Thyroid gland (tissue), 4 donors: ENCODE data around the gene NACAD. TPM values are rescaled to one million over a fixed set of nuclear protein-coding genes. Genes with fewer than 3 reads are reported as not detected.

Experiments
- DNase-seq, 2 donors: peaks; one replicate each; pipeline ENCODE4 v3.0.0-alpha.2; 2019
- H3K27ac ChIP-seq, 3 donors: fragments of 200-600 bp; sonication (generic); 1 replicate in 2 of 3; 2 replicates in 1 of 3; pipeline ENCODE4 v1.5.1; 2016 to 2019; ENCODE audit warnings: mild to moderate bottlenecking in 1 of 3, moderate library complexity in 1 of 3
- H3K27me3 ChIP-seq: fragments of 200-600 bp; sonication (generic); one replicate; pipeline ENCODE4 v1.5.1; 2019
- H3K36me3 ChIP-seq, 2 donors: fragments of 200-600 bp; sonication (generic); one replicate each; pipeline ENCODE4 v1.5.1; 2016 to 2019
- H3K4me1 ChIP-seq, 2 donors: fragments of 200-600 bp; sonication (generic); one replicate each; pipeline ENCODE4 v1.5.1; 2017 to 2019
- H3K4me3 ChIP-seq, 3 donors: fragments of 200-600 bp; sonication (generic); replicated peaks in 1 of 3; 1 replicate in 2 of 3; 2 replicates in 1 of 3; pipeline ENCODE4 v1.5.1; 2016; ENCODE audit warnings: mild to moderate bottlenecking in 1 of 3
- H3K9me3 ChIP-seq: fragments of 200-600 bp; sonication (generic); one replicate; pipeline ENCODE4 v1.5.1; 2017
- POLR2A ChIP-seq, 2 donors: fragments of 450-650 bp; IDR thresholded peaks; one replicate each; pipeline ENCODE4 v1.6.1; 2017; ENCODE audit warnings: antibody characterized with exemption in 2 of 2, mild to moderate bottlenecking in 2 of 2, moderate library complexity in 1 of 2
- WGBS, 2 donors: methylation state at CpG; one replicate each; pipeline ENCODE4 v1.1.5; 2017; 5-methylcytosine and 5-hydroxymethylcytosine counted together
- intact Hi-C: fragments of 100-400 bp; cut with DNase I; formaldehyde crosslinking; loops from one replicate; pipeline ENCODE4 v1.15.1; 2023
- total RNA-seq, 4 donors: library from RNA; depleted of rRNA; stranded (reverse); fragments of >200 nt; gene quantifications; one replicate each; pipeline ENCODE4 v1.2.3, GENCODE V29; 2016
- TF ChIP-seq, protein P1 (sequence below), 6 experiments: fragments of 200-600 bp in 3 of 6; fragments of 450-650 bp in 3 of 6; sonication (generic) in 3 of 6; IDR thresholded peaks; one replicate each; pipeline ENCODE4 v1.5.1; 2016 to 2019; ENCODE audit warnings: antibody characterized with exemption in 6 of 6, mild to moderate bottlenecking in 2 of 6, inconsistent platforms in 1 of 6, moderate library complexity in 1 of 6

The NACAD gene
- total RNA-seq, 4 donors from 2014 or later, result 0.54 to 2.3 (median 0.88) TPM

DNA sequence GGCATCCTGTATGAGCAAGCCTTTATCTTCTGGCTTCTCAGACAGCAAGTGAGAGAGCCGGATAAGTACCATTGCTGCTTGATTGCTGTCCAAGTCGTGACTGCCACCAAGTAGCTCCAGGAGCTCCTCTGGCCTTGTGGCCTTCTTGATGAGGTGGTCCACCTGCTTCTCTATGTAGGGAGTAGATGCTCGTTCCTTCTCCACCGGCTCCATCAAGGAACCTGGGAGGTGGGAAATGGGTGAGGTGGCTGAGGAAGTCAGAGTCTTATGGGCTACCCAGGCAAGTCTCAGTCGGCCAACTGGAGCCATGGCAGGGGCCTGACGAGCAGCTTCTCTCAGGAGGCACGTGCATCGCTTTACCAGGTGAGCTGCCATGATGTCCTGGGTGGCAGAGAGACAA is 20.1 kb upstream of the NACAD start:
- no peaks in the 10 kb centered on the region for H3K9me3 ChIP-seq
- DNase-seq, result no peak
- H3K4me1 ChIP-seq, result peaks cover 5 to 15% of the 10 kb centered on the region in 2 donors
- H3K27me3 ChIP-seq, result no peaks in the 10 kb centered on the region
- 80 to 87% methylated on average over 8 of the region's 8 CpGs for WGBS, 2 donors
- intact Hi-C loops, result no loop called here
- H3K36me3 ChIP-seq, result peaks cover 46 to 51% of the 10 kb centered on the region in 2 donors
- H3K4me3 ChIP-seq, result no peak overlapping the region
- no peak for TF ChIP-seq POLR2A (IDR thresholded peaks at IDR 0.05)
- TF ChIP-seq, protein P1, sequence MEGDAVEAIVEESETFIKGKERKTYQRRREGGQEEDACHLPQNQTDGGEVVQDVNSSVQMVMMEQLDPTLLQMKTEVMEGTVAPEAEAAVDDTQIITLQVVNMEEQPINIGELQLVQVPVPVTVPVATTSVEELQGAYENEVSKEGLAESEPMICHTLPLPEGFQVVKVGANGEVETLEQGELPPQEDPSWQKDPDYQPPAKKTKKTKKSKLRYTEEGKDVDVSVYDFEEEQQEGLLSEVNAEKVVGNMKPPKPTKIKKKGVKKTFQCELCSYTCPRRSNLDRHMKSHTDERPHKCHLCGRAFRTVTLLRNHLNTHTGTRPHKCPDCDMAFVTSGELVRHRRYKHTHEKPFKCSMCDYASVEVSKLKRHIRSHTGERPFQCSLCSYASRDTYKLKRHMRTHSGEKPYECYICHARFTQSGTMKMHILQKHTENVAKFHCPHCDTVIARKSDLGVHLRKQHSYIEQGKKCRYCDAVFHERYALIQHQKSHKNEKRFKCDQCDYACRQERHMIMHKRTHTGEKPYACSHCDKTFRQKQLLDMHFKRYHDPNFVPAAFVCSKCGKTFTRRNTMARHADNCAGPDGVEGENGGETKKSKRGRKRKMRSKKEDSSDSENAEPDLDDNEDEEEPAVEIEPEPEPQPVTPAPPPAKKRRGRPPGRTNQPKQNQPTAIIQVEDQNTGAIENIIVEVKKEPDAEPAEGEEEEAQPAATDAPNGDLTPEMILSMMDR (IDR thresholded peaks at IDR 0.05), result no peak
- no peak overlapping the region for H3K27ac ChIP-seq

DNA sequence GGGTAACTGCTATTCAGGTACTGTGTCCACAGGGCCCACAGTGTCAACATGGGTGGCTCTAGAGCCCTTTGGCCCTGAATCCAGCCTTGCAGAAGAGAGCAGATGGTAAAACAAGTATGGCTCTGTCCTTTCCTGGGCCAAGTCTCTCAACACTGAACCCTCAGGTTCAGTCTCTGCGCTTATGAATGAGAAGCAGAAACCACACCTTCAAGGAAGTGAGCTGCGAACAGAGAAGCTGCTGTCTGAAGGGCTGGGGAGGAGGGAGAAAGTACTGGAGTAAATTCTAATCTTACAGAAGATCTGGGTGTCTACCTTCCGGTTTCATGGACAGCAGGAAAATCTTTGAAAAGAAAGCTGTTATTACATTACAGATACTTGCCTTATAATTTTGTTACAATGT is 18.6 kb upstream of the NACAD start:
- 81 to 88% methylated on average over 3 of the region's 3 CpGs for WGBS, 2 donors
- Histone ChIP-seq H3K27me3 (no peaks in the 10 kb centered on the region), H3K4me1 (peaks cover 4 to 13% of the 10 kb centered on the region in 2 donors), H3K36me3 (peaks cover 61 to 66% of the 10 kb centered on the region in 2 donors), H3K9me3 (no peaks in the 10 kb centered on the region), H3K27ac (no peak overlapping the region), H3K4me3 (no peak overlapping the region)
- DNase-seq, result no peak
- intact Hi-C loops, result no loop called here
- no peak for TF ChIP-seq POLR2A (IDR thresholded peaks at IDR 0.05)
- TF ChIP-seq, protein P1 (IDR thresholded peaks at IDR 0.05), result no peak

DNA sequence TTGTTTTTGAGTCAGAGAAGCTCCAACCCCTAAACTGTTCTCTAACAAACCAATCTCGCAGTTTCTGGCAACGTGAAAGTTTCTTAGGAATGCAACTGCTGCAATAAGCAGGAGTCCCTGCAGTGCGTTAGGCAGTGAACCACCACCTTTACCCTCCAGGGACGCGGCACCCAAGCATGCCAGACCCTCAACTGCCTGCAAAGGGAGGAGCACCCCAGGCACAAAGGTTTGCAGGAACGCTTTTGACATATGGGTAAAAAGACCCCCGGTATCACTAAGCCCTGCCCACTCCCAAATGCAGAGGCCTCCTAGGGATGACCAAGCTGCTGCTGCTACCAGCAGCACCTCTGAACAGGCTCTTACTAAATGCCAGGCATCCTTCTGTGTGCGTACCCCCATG is 18.1 kb upstream of the NACAD start:
- no peak for DNase-seq

DNA sequence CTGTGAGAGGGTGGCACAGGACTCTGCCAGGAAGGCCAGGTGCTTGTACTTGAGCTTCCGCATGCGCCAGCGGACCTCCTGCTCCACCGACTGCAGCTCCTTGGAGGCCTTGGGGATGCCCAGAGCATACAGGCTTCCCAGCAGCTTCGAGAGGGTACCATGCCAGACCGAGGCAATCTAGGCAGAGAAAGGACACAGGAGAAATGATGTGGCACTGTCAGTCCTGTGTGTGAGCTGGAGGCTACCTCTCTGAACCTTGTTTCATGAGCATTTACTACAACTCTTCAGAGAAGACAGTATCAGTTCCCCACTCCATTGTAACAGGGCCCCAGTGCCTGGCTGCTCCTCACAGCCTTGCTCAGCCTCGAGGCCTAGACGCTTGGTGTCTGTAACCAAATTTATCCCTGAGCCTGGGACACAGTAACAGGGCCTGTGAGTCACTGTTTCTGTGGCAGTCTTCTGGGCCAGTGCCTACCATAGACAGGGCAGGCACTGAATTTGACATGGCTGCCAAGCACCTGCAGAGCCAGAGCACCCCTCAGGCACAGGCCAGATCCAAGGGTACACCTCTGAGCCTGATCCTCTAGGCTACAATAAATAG is 16.9 kb upstream of the NACAD start:
- Histone ChIP-seq H3K27ac (no peak overlapping the region), H3K36me3 (peaks cover 78 to 83% of the 10 kb centered on the region in 2 donors), H3K4me1 (peaks cover 0 to 7% of the 10 kb centered on the region in 2 donors), H3K9me3 (no peaks in the 10 kb centered on the region), H3K27me3 (no peaks in the 10 kb centered on the region), H3K4me3 (no peak overlapping the region)
- DNase-seq, result no peak
- 95 to 100% methylated on average over 4 to 8 of the region's 8 CpGs for WGBS, 2 donors
- TF ChIP-seq POLR2A (IDR thresholded peaks at IDR 0.05), result no peak
- TF ChIP-seq, protein P1 (IDR thresholded peaks at IDR 0.05), result no peak
- intact Hi-C loops, result no loop called here

More for the DNA sequence above, 18.1 kb upstream of the NACAD start:
- TF ChIP-seq POLR2A (IDR thresholded peaks at IDR 0.05), result no peak
- TF ChIP-seq, protein P1 (IDR thresholded peaks at IDR 0.05), result no peak
- Histone ChIP-seq H3K4me1 (peaks cover 0 to 11% of the 10 kb centered on the region in 2 donors), H3K27ac (no peak overlapping the region), H3K27me3 (no peaks in the 10 kb centered on the region), H3K36me3 (peaks cover 67 to 71% of the 10 kb centered on the region in 2 donors), H3K9me3 (no peaks in the 10 kb centered on the region), H3K4me3 (no peak overlapping the region)
- intact Hi-C loops, result no loop called here
- WGBS, 2 donors, result 79 to 81% methylated on average over 7 to 8 of the region's 8 CpGs

DNA sequence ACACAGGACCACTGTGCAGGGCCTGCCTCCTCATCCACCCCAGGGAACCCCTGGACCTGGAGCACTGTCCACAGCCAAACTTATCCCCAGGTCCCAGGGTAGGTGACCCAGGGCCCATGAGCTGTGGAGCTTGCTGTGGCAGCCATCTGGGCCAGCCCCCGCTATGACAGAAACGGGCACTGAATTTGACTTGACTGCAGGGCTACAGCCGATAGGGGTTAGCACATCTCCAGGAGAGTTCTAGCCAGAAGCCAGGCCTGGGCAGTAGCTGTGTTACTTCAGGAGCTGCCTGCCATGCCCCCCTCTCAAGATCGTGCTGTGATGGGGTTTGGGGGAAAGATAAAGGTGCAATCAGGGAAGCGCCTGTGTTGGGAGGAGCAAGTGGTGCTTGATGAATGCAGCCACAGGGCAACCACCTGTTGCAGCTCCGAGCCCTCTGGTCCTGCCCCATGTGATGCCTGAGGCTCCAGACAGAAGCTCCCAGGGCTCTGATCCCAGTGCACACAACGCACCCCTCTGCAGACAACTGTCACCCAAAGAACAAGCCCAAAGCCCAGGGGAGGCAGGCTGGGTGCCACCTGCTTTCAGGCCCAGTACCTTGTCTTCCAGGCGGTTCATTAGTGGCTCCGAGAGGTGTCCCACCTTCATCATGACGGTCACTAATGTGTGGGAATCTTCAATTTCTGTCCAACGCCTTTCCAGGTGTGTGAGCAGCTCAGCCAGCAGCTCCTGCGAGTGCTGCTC is 16.2 kb upstream of the NACAD start:
- Histone ChIP-seq H3K27ac (no peak overlapping the region), H3K4me1 (peaks cover 0 to under 1% of the 10 kb centered on the region in 2 donors), H3K36me3 (peaks cover 85 to 89% of the 10 kb centered on the region in 2 donors), H3K27me3 (no peaks in the 10 kb centered on the region), H3K9me3 (no peaks in the 10 kb centered on the region), H3K4me3 (no peak overlapping the region)
- WGBS, 2 donors, result 89 to 94% methylated on average over 10 to 11 of the region's 12 CpGs
- TF ChIP-seq, protein P1 (IDR thresholded peaks at IDR 0.05), result no peak
- no peak for TF ChIP-seq POLR2A (IDR thresholded peaks at IDR 0.05)
- DNase-seq, result no peak
- intact Hi-C loops, result no loop called here
